ENCODE results near the gene FOXG1.
A peak's percentile ranks its signal among the peaks of the same experiment; 100 is the strongest.

GRCh38 chr14:28756884-28757570 lies 9.6 kb upstream of the FOXG1 start:
- peak in 5 of 7 experiments; percentile 12 to 34 (median 20) for TF ChIP-seq CTCF (IDR thresholded peaks at IDR 0.05)
- no peak for TF ChIP-seq POLR2A (IDR thresholded peaks at IDR 0.05)
- no peak for TF ChIP-seq EP300 (IDR thresholded peaks at IDR 0.05)
